Right atrium auricular region (tissue), 2 donors: ENCODE results near the gene C16orf86. TPM values are rescaled to one million over a fixed set of nuclear protein-coding genes. Genes with fewer than 3 reads are reported as not detected.

Source experiments
- DNase-seq: peaks from one replicate; pipeline ENCODE4 v3.0.0-alpha.2; 2019; ENCODE audit warnings: low spot score
- H3K27ac ChIP-seq, 2 donors: fragments of 200-600 bp; sonication (generic); 1 replicate in 1 of 2; 2 replicates in 1 of 2; pipeline ENCODE4 v1.5.1; 2016 to 2019
- H3K27me3 ChIP-seq, 2 donors: fragments of 200-600 bp; sonication (generic); one replicate each; pipeline versions ENCODE4 v1.5.1 to v1.6.0; 2017 to 2019
- H3K36me3 ChIP-seq: fragments of 200-600 bp; sonication (generic); one replicate; pipeline ENCODE4 v1.5.1; 2016
- H3K4me1 ChIP-seq, 2 donors: fragments of 200-600 bp; sonication (generic); one replicate each; pipeline versions ENCODE4 v1.5.1 to v1.6.0; 2017 to 2019
- H3K4me3 ChIP-seq, 2 donors: fragments of 200-600 bp; sonication (generic); 1 replicate in 1 of 2; 2 replicates in 1 of 2; pipeline ENCODE4 v1.5.1; 2017 to 2019; ENCODE audit warnings: mild to moderate bottlenecking in 1 of 2, moderate library complexity in 1 of 2
- H3K9me3 ChIP-seq, 2 donors: fragments of 200-600 bp; sonication (generic); one replicate each; pipeline ENCODE4 v1.5.1; 2019
- CTCF ChIP-seq, 2 donors: fragments of 200-600 bp; sonication (generic); IDR thresholded peaks; one replicate each; pipeline ENCODE4 v1.5.1; 2019; ENCODE audit warnings: antibody characterized with exemption in 2 of 2
- total RNA-seq, 2 donors: library from RNA; depleted of rRNA; stranded (reverse); fragments of >200 nt; gene quantifications; one replicate each; pipeline ENCODE4 v1.1.0, GENCODE V29; 2016

Gene C16orf86
- total RNA-seq, 2 donors from 2014 or later: 3.6 to 7.7 TPM

- peak within 1 kb of the TSS; percentile 82 to 88 for H3K4me3 ChIP-seq
- peaks cover 0 to 22% of the 10 kb centered on the region in 2 donors for H3K4me1 ChIP-seq
- DNase-seq: peak; percentile 90
- H3K27me3 ChIP-seq: no peaks in the 10 kb centered on the region
- peak within 1 kb of the TSS; percentile 95 to 97 for H3K27ac ChIP-seq
- no peaks in the 10 kb centered on the region for H3K9me3 ChIP-seq
- no peaks in the 10 kb centered on the region for H3K36me3 ChIP-seq
- TF ChIP-seq CTCF (IDR thresholded peaks at IDR 0.05): peak in 1 of 2 donors; percentile 17
These were observed 6.7 kb upstream of the C16orf86 start, which contains the start of gene ACD for GRCh38 chr16:67659675-67660563. TSS of gene ACD (minus strand) at chr16:67660260. CDS start at chr16:67660220, 40 bp downstream.

GRCh38 chr16:67660564-67661028, 6.0 kb upstream of the C16orf86 start, which contains the start of gene PARD6A:
TSS of gene PARD6A (plus strand) at chr16:67660960. CDS start at chr16:67661039, 79 bp downstream.
- Histone ChIP-seq H3K4me3 (peak within 1 kb of the TSS; percentile 82 to 88), H3K27ac (peak within 1 kb of the TSS; percentile 95 to 97), H3K4me1 (peaks cover 0 to 25% of the 10 kb centered on the region in 2 donors), H3K36me3 (no peaks in the 10 kb centered on the region), H3K9me3 (no peaks in the 10 kb centered on the region), H3K27me3 (no peaks in the 10 kb centered on the region)
- DNase-seq: peak; percentile 96
- TF ChIP-seq CTCF (IDR thresholded peaks at IDR 0.05): no peak

- Histone ChIP-seq H3K4me3 (peak overlapping the region; percentile 82 to 88), H3K9me3 (no peaks in the 10 kb centered on the region), H3K27ac (peak overlapping the region; percentile 95 to 97), H3K36me3 (no peaks in the 10 kb centered on the region), H3K4me1 (peaks cover 0 to 32% of the 10 kb centered on the region in 2 donors), H3K27me3 (no peaks in the 10 kb centered on the region)
- no peak for TF ChIP-seq CTCF (IDR thresholded peaks at IDR 0.05)
- DNase-seq: no peak
These were observed 5.4 kb upstream of the C16orf86 start for GRCh38 chr16:67661101-67661761.

GRCh38 chr16:67661886-67662652, 4.5 kb upstream of the C16orf86 start:
- H3K4me3 ChIP-seq: no peak overlapping the region
- no peaks in the 10 kb centered on the region for H3K9me3 ChIP-seq
- no peak overlapping the region for H3K27ac ChIP-seq
- TF ChIP-seq CTCF (IDR thresholded peaks at IDR 0.05): no peak
- DNase-seq: no peak
- H3K36me3 ChIP-seq: no peaks in the 10 kb centered on the region
- no peaks in the 10 kb centered on the region for H3K27me3 ChIP-seq
- peaks cover 0 to 36% of the 10 kb centered on the region in 2 donors for H3K4me1 ChIP-seq

GRCh38 chr16:67662653-67663010, 4.0 kb upstream of the C16orf86 start:
- H3K4me1 ChIP-seq: peaks cover 0 to 42% of the 10 kb centered on the region in 2 donors
- H3K4me3 ChIP-seq: no peak overlapping the region
- no peak for DNase-seq
- no peaks in the 10 kb centered on the region for H3K27me3 ChIP-seq
- no peaks in the 10 kb centered on the region for H3K36me3 ChIP-seq
- H3K27ac ChIP-seq: no peak overlapping the region
- H3K9me3 ChIP-seq: no peaks in the 10 kb centered on the region
- TF ChIP-seq CTCF (IDR thresholded peaks at IDR 0.05): no peak
